HG03108 (cell line): ENCODE measurements around the gene SECTM1.

Experiments used
- ATAC-seq: cut with Tn5 transposase; IDR thresholded peaks from one replicate; pipeline ENCODE4 v1.9.1; 2021; ENCODE audit warnings: moderate library complexity; ENCODE audit not compliant: unreplicated experiment

Gene SECTM1

GRCh38 chr17:82329683-82330321 is 3.8 kb downstream of the SECTM1 start:
- no peak for ATAC-seq

- ATAC-seq = no peak
Observed at GRCh38 chr17:82328994-82329507, 4.5 kb downstream of the SECTM1 start.

- no peak for ATAC-seq
Observed at GRCh38 chr17:82328141-82328993, 5.2 kb downstream of the SECTM1 start.

- no peak for ATAC-seq
Observed at GRCh38 chr17:82327757-82328140, 5.8 kb downstream of the SECTM1 start.

GRCh38 chr17:82327289-82327688 is 6.3 kb downstream of the SECTM1 start:
- no peak for ATAC-seq

- no peak for ATAC-seq
Observed at GRCh38 chr17:82325286-82326180, 8.0 kb downstream of the SECTM1 start.

GRCh38 chr17:82324566-82325285 is 8.8 kb downstream of the SECTM1 start:
- ATAC-seq = no peak

GRCh38 chr17:82323514-82324234 is 9.9 kb downstream of the SECTM1 start:
- no peak for ATAC-seq

- ATAC-seq = no peak
Observed at GRCh38 chr17:82322526-82323453, 10.8 kb downstream of the SECTM1 start.

GRCh38 chr17:82321947-82322466 is 11.6 kb downstream of the SECTM1 start:
- ATAC-seq = no peak

- no peak for ATAC-seq
Observed at GRCh38 chr17:82320956-82321927, 12.3 kb downstream of the SECTM1 start.

GRCh38 chr17:82320140-82320840 is 13.3 kb downstream of the SECTM1 start:
- ATAC-seq = no peak

- no peak for ATAC-seq
Observed at GRCh38 chr17:82319619-82320062, 13.9 kb downstream of the SECTM1 start.

GRCh38 chr17:82318772-82319606 is 14.6 kb downstream of the SECTM1 start:
- ATAC-seq = no peak

GRCh38 chr17:82318169-82318498 is 15.4 kb downstream of the SECTM1 start:
- no peak for ATAC-seq
